Testis (tissue), 2 donors: ENCODE data around the gene GPR21.

ENCODE experiments used
- POLR2A ChIP-seq: fragments of 450-650 bp; IDR thresholded peaks from one replicate; pipeline ENCODE4 v1.6.1; 2017; ENCODE audit warnings: antibody characterized with exemption, mild to moderate bottlenecking, moderate library complexity
- TF ChIP-seq, protein P1 (sequence below), 3 experiments: fragments of 450-650 bp in 2 of 3; fragments of 200-600 bp in 1 of 3; sonication (generic) in 1 of 3; IDR thresholded peaks; one replicate each; pipeline ENCODE4 v1.5.1; 2016 to 2019; ENCODE audit warnings: antibody characterized with exemption in 3 of 3, mild to moderate bottlenecking in 2 of 3, moderate library complexity in 1 of 3

DNA sequence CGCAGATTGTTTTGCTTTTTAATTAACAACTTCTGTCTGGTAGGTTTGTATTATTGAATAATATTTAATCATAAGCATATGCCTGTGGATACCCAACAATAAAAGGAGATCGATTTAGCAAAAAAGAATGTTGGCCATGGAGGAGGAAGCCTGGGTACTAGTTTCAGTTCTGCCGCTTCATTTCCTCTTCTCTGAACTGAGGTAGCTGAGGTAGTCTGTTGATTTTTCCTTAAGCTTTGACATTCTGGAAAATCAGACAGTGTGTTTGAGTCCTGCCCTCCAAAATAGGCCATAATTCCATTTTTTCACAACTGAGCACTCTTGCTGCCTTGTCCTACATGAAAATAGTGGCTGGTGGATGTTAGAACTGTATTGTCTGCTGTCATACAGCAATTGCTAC, 6.0 kb upstream of the GPR21 start:
- TF ChIP-seq, protein P1, sequence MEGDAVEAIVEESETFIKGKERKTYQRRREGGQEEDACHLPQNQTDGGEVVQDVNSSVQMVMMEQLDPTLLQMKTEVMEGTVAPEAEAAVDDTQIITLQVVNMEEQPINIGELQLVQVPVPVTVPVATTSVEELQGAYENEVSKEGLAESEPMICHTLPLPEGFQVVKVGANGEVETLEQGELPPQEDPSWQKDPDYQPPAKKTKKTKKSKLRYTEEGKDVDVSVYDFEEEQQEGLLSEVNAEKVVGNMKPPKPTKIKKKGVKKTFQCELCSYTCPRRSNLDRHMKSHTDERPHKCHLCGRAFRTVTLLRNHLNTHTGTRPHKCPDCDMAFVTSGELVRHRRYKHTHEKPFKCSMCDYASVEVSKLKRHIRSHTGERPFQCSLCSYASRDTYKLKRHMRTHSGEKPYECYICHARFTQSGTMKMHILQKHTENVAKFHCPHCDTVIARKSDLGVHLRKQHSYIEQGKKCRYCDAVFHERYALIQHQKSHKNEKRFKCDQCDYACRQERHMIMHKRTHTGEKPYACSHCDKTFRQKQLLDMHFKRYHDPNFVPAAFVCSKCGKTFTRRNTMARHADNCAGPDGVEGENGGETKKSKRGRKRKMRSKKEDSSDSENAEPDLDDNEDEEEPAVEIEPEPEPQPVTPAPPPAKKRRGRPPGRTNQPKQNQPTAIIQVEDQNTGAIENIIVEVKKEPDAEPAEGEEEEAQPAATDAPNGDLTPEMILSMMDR (IDR thresholded peaks at IDR 0.05) = no peak
- no peak for TF ChIP-seq POLR2A
